Natural killer cell (primary cell): ENCODE data around the gene LRP1B. TPM values are rescaled to one million over a fixed set of nuclear protein-coding genes. Genes with fewer than 3 reads are reported as not detected.

Source experiments
- ATAC-seq, 3 donors: fragments of 150-1000 bp in 2 of 3; fragments of 200-7000 bp in 1 of 3; cut with Tn5 transposase; 1 replicate in 1 of 3; 2 replicates in 2 of 3; pipeline ENCODE4 v1.10.0; 2021; ENCODE audit warnings: mild to moderate bottlenecking in 2 of 3, moderate library complexity in 2 of 3
- DNase-seq, 2 donors: peaks; one replicate each; pipeline versions ENCODE4 v3.0.0 to v3.0.0-alpha.2; 2013 to 2021; ENCODE audit warnings: mixed read lengths in 1 of 2
- H3K27ac ChIP-seq: one replicate; pipeline ENCODE4 v1.5.1; 2013; ENCODE audit warnings: mild to moderate bottlenecking, low read length
- H3K27me3 ChIP-seq: one replicate; pipeline ENCODE4 v1.6.1; 2013; ENCODE audit warnings: low read length; ENCODE audit not compliant: control insufficient read depth, insufficient read depth
- H3K36me3 ChIP-seq: one replicate; pipeline ENCODE4 v1.6.1; 2013; ENCODE audit warnings: low read length; ENCODE audit not compliant: control insufficient read depth, insufficient read depth
- H3K4me1 ChIP-seq: one replicate; pipeline ENCODE4 v1.6.1; 2013; ENCODE audit warnings: low read length; ENCODE audit not compliant: control insufficient read depth, insufficient read depth
- H3K4me3 ChIP-seq: one replicate; pipeline ENCODE4 v1.5.1; 2013; ENCODE audit warnings: low read length
- H3K9me3 ChIP-seq: one replicate; pipeline ENCODE4 v1.6.1; 2013; ENCODE audit warnings: low read length; ENCODE audit not compliant: control insufficient read depth, insufficient read depth
- H3K27ac Mint-ChIP-seq, 2 donors: one replicate each; pipeline ENCODE4 v1.8.0; 2022; ENCODE audit warnings: mild to moderate bottlenecking in 2 of 2, mixed read lengths in 2 of 2, moderate library complexity in 1 of 2
- H3K27me3 Mint-ChIP-seq, 2 donors: one replicate each; pipeline ENCODE4 v1.8.0; 2022; ENCODE audit warnings: low read depth in 2 of 2, mixed read lengths in 2 of 2
- H3K36me3 Mint-ChIP-seq: one replicate; pipeline ENCODE4 v1.8.0; 2022; ENCODE audit warnings: mixed read lengths
- H3K4me1 Mint-ChIP-seq, 2 donors: one replicate each; pipeline ENCODE4 v1.8.0; 2022; ENCODE audit warnings: mixed read lengths in 2 of 2
- H3K4me3 Mint-ChIP-seq: one replicate; pipeline ENCODE4 v1.8.0; 2022; ENCODE audit warnings: mild to moderate bottlenecking, moderate library complexity, mixed read lengths
- H3K9me3 Mint-ChIP-seq, 2 donors: one replicate each; pipeline ENCODE4 v1.8.0; 2022; ENCODE audit warnings: mixed read lengths in 2 of 2
- WGBS: methylation state at CpG from one replicate; pipeline ENCODE4 v1.1.7; 2013; ENCODE audit warnings: missing lambda C conversion rate; ENCODE audit not compliant: insufficient coverage; 5-methylcytosine and 5-hydroxymethylcytosine counted together
- intact Hi-C: fragments of 100-400 bp; cut with micrococcal nuclease; formaldehyde crosslinking; loops from one replicate; pipeline ENCODE4 v1.14.2; 2022
- total RNA-seq, 4 donors: library from RNA; stranded (reverse); fragments of 120-200 nt in 1 of 4; gene quantifications; one replicate each; pipeline versions ENCODE4 v1.2.3 to v1.2.4, GENCODE V29; 2013 to 2022
- TF ChIP-seq, protein P1 (sequence below): fragments of 200-600 bp; IDR thresholded peaks from one replicate; pipeline ENCODE4 v1.8.0; 2022; ENCODE audit warnings: antibody characterized with exemption

LRP1B gene
- total RNA-seq, 3 donors from 2014 or later (not counting 1 experiment from before 2014, with no cell fraction given), result 0.05 TPM; not detected in 2

DNA sequence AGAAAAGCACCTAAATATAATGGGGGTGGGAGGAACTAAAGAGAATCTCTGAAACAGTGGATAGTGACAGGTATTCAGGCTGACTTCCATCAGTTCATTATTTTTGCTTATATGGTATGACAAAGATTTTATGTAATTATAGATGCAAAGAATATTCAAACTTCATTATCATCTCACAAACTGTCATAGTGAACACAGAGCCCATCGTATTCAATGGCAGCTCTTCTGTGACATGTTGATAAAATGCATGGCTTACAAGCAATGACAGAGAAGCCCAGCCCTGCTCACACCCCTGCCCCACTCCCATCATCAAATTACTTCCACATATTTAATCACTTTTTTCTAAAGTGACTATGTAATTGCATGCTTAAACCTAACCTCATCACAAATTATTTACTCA, 904.3 kb downstream of the LRP1B start:
- Histone ChIP-seq H3K27me3 (no peaks in the 10 kb centered on the region), H3K36me3 (no peaks in the 10 kb centered on the region), H3K27ac (no peak overlapping the region), H3K9me3 (no peaks in the 10 kb centered on the region), H3K4me1 (no peaks in the 10 kb centered on the region), H3K4me3 (no peak overlapping the region)
- Mint-ChIP-seq H3K27me3 (no peaks in the 10 kb centered on the region), H3K4me1 (no peaks in the 10 kb centered on the region), H3K9me3 (peaks cover 8 to 20% of the 10 kb centered on the region in 2 donors), H3K27ac (no peak overlapping the region), H3K4me3 (no peak overlapping the region), H3K36me3 (peaks cover 3% of the 10 kb centered on the region)
- 83% methylated on average over 1 of the region's 1 CpG for WGBS
- DNase-seq (no peak), ATAC-seq (no peak)
- TF ChIP-seq, protein P1, sequence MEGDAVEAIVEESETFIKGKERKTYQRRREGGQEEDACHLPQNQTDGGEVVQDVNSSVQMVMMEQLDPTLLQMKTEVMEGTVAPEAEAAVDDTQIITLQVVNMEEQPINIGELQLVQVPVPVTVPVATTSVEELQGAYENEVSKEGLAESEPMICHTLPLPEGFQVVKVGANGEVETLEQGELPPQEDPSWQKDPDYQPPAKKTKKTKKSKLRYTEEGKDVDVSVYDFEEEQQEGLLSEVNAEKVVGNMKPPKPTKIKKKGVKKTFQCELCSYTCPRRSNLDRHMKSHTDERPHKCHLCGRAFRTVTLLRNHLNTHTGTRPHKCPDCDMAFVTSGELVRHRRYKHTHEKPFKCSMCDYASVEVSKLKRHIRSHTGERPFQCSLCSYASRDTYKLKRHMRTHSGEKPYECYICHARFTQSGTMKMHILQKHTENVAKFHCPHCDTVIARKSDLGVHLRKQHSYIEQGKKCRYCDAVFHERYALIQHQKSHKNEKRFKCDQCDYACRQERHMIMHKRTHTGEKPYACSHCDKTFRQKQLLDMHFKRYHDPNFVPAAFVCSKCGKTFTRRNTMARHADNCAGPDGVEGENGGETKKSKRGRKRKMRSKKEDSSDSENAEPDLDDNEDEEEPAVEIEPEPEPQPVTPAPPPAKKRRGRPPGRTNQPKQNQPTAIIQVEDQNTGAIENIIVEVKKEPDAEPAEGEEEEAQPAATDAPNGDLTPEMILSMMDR, result no peak
- intact Hi-C loops, result no loop called here

DNA sequence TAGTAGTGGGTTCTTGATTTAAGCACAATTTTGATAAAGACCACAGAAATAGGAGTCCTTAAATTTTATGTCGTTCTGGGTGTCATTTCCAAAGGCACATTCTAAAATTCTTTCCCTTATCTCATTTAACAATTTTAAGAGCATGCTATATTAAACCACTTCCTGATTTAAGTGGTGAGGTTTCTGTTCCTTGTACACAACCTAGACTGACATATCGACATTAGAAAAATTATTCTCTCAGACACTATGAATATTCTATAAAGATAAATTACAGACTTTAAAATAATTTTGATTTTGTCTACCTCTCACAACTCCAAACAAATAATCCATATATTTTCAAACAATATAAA, 923.8 kb downstream of the LRP1B start:
- no peak overlapping the region for H3K27ac ChIP-seq
- WGBS, result no CpG with 5 or more reads among the region's 2 CpGs
- ATAC-seq, result no peak

DNA sequence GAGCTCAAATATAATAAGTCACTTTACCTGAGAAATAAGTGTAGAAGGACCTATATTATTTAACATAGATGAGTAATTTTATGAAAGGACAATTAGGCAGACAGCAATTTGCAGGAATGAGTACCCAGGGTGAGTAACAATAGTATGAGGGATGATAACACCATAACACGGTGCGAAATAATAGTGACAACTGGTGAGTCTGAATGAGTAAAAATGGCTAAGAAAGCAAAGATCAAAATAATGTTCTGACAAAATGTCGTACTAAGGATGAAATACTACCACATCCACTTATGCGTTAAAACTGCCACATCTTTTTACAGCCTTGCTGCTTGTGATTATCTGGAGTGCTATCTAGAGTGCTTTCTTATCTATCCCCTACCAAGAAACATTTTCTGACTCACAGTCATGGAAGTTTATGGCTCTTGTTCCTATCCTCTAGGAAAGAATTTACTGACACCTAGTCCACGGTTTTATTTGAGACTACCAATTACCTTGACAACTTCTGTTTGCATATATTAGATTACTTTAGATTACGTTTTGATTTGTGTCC, 929.7 kb downstream of the LRP1B start:
- H3K4me1 ChIP-seq, result no peaks in the 10 kb centered on the region
- Mint-ChIP-seq H3K4me1 (no peaks in the 10 kb centered on the region), H3K4me3 (no peak overlapping the region), H3K27ac (no peak overlapping the region), H3K9me3 (peaks cover 14 to 29% of the 10 kb centered on the region in 2 donors), H3K27me3 (no peaks in the 10 kb centered on the region), H3K36me3 (no peaks in the 10 kb centered on the region)
- ATAC-seq (no peak), DNase-seq (no peak)
- intact Hi-C loops, result no loop called here
- no peak overlapping the region for H3K4me3 ChIP-seq
- no peaks in the 10 kb centered on the region for H3K27me3 ChIP-seq
- H3K27ac ChIP-seq, result no peak overlapping the region
- WGBS, result 97% methylated on average over 3 of the region's 6 CpGs
- H3K36me3 ChIP-seq, result no peaks in the 10 kb centered on the region
- TF ChIP-seq, protein P1, result no peak
- no peaks in the 10 kb centered on the region for H3K9me3 ChIP-seq

More for the DNA sequence above, 923.8 kb downstream of the LRP1B start:
- Mint-ChIP-seq H3K36me3 (no peaks in the 10 kb centered on the region), H3K4me3 (no peak overlapping the region), H3K27me3 (no peaks in the 10 kb centered on the region), H3K4me1 (peaks cover 0 to 5% of the 10 kb centered on the region in 2 donors), H3K27ac (no peak overlapping the region), H3K9me3 (peaks cover 11 to 21% of the 10 kb centered on the region in 2 donors)
- Histone ChIP-seq H3K4me3 (no peak overlapping the region), H3K27me3 (no peaks in the 10 kb centered on the region), H3K9me3 (no peaks in the 10 kb centered on the region), H3K4me1 (no peaks in the 10 kb centered on the region), H3K36me3 (no peaks in the 10 kb centered on the region)
- intact Hi-C loops, result no loop called here
- TF ChIP-seq, protein P1, result no peak
- DNase-seq, result no peak

DNA sequence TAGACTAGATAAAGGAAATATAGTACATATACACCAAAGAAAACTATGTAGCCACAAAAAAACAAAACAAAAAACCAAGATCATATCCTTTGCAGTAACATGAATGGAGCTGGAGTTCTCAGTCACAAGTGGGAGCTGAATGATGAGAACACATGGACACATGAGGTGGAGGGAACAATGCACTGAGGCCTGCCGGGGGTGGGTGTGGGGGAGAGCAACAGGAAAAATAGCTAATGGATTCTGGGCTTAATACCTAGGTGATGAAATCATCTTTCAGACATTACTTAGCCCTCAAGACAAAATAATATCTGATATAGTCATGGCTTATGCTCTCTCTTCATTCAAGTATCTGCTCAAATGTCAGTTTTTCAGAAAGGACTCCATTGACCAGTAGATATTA, 930.6 kb downstream of the LRP1B start:
- H3K36me3 ChIP-seq, result no peaks in the 10 kb centered on the region

More for the DNA sequence above, 930.6 kb downstream of the LRP1B start:
- no peak for ATAC-seq
- Histone ChIP-seq H3K27ac (no peak overlapping the region), H3K27me3 (no peaks in the 10 kb centered on the region), H3K4me3 (no peak overlapping the region), H3K4me1 (no peaks in the 10 kb centered on the region), H3K9me3 (no peaks in the 10 kb centered on the region)
- H3K9me3 Mint-ChIP-seq, result peaks cover 14 to 29% of the 10 kb centered on the region in 2 donors
- no peak overlapping the region for H3K4me3 Mint-ChIP-seq
- H3K4me1 Mint-ChIP-seq, result no peaks in the 10 kb centered on the region
- intact Hi-C loops, result no loop called here
- TF ChIP-seq, protein P1, result no peak
- no peaks in the 10 kb centered on the region for H3K36me3 Mint-ChIP-seq
- DNase-seq, result no peak
- WGBS, result 86% methylated on average over 1 of the region's 1 CpG
- no peaks in the 10 kb centered on the region for H3K27me3 Mint-ChIP-seq
- no peak overlapping the region for H3K27ac Mint-ChIP-seq
